Measurements from ENCODE around the gene ZC3H18. TPM values are rescaled to one million over a fixed set of nuclear protein-coding genes. Genes with fewer than 3 reads are reported as not detected.

The ZC3H18 gene
- total RNA-seq, 1 experiment from 2014 or later: 57.8 TPM

DNA sequence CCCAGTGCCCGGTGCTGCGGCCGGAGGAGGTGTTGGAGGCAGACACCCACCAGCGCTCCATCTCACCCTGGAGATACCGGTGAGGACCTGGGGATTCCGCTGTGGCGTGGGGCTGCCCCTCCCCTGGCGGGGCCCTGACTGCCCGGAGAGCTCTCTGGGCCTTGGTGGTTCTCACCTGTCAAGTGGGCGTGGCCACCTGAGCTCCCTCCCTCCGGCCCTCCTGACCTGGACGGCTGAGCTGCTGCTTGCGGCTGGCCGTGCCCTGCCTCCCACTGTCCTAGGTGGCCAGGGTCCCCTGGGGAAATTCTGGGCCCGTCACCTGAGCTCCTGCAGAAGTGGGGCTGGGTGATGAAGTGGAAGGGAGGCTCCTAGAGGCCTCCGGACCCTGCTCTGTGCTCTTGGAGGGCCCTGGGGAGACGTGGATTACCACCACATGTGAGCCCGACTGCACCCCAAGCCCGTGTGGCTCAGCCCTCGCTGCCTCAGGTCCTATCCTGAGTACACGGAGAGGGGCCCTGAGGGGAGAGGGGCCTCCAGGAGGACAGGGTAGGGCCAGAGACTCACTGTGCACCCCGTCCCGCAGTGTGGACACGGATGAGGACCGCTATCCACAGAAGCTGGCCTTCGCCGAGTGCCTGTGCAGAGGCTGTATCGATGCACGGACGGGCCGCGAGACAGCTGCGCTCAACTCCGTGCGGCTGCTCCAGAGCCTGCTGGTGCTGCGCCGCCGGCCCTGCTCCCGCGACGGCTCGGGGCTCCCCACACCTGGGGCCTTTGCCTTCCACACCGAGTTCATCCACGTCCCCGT, 69.2 kb downstream of the ZC3H18 start:
- no peak overlapping the region for H2AFZ ChIP-seq (ENCODE audit: low read depth, low read length, poor library complexity, severe bottlenecking)
- peak; percentile 65 for ATAC-seq

DNA sequence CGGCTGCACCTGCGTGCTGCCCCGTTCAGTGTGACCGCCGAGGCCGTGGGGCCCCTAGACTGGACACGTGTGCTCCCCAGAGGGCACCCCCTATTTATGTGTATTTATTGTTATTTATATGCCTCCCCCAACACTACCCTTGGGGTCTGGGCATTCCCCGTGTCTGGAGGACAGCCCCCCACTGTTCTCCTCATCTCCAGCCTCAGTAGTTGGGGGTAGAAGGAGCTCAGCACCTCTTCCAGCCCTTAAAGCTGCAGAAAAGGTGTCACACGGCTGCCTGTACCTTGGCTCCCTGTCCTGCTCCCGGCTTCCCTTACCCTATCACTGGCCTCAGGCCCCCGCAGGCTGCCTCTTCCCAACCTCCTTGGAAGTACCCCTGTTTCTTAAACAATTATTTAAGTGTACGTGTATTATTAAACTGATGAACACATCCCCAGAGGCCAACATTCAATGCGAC, 69.9 kb downstream of the ZC3H18 start:
- ATAC-seq: no peak
- Histone ChIP-seq H3K79me2 (ENCODE audit: insufficient read depth, low read length) (no peaks in the 10 kb centered on the region), H2AFZ (ENCODE audit: low read depth, low read length, poor library complexity, severe bottlenecking) (no peak overlapping the region), H3K9ac (ENCODE audit: low read length) (no peak overlapping the region), H3K27ac (ENCODE audit: low read depth, low read length) (no peak overlapping the region; the same call in 1 of the 2 replicates), H4K20me1 (ENCODE audit: insufficient read depth) (no peaks in the 10 kb centered on the region), H3K4me1 (ENCODE audit: control insufficient read depth in 1 of 2, insufficient read depth in 2 of 2, low read length in 2 of 2) (peaks cover 7 to 38% of the 10 kb centered on the region in 2 experiments; a peak in 2 of 4 replicates), H3K36me3 (ENCODE audit: control insufficient read depth in 1 of 2, insufficient read depth in 2 of 2, low read length in 2 of 2) (peaks cover 0 to 2% of the 10 kb centered on the region in 2 experiments; a peak in 1 of 4 replicates), H3K4me2 (ENCODE audit: low read length) (no peak overlapping the region), H3K9me2 (ENCODE audit: insufficient read depth) (no peaks in the 10 kb centered on the region), H3K4me3 (replicated peaks in 1 of 2; ENCODE audit: low read depth in 1 of 2, low read length in 2 of 2) (no peak overlapping the region), H3K27me3 (ENCODE audit: insufficient read depth, low read length) (no peaks in the 10 kb centered on the region), H3K9me3 (ENCODE audit: control insufficient read depth in 1 of 2, insufficient read depth in 1 of 2, low read depth in 1 of 2, low read length in 2 of 2) (no peaks in the 10 kb centered on the region)
- 0 out of 2 replicates have a peak, but pooled peaks have one; percentile 28 for TF ChIP-seq POLR2AphosphoS5 (IDR thresholded peaks at IDR 0.05; ENCODE audit: low read depth, low read length)
- no peak for TF ChIP-seq ZFX (IDR thresholded peaks at IDR 0.05)
- no peak for TF ChIP-seq YY1 (IDR thresholded peaks at IDR 0.05; ENCODE audit: extremely low read depth, insufficient replicate concordance, low read depth, low read length)
- no peak for TF ChIP-seq TCF7L2 (IDR thresholded peaks at IDR 0.05; ENCODE audit: borderline replicate concordance, extremely low read depth, insufficient read depth, insufficient read length)
- ChIA-PET POLR2A (no interaction called here), CTCF (no interaction called here), RAD21 (ENCODE audit: low non-redundant PET in 1 of 2, low total read pairs in 2 of 2, uncharacterized antibody in 2 of 2, unreplicated experiment in 2 of 2) (no interaction called here)
- no TSS peak for BruUV-seq (replicated peaks)
- no peak for DNase-seq (ENCODE audit: low read depth, low spot score)
- intact Hi-C loops (cut with micrococcal nuclease): no loop called here

More for the DNA sequence above, 69.2 kb downstream of the ZC3H18 start:
- no peaks in the 10 kb centered on the region for H3K79me2 ChIP-seq (ENCODE audit: insufficient read depth, low read length)
- no peaks in the 10 kb centered on the region for H4K20me1 ChIP-seq (ENCODE audit: insufficient read depth)
- no peaks in the 10 kb centered on the region for H3K9me2 ChIP-seq (ENCODE audit: insufficient read depth)
- H3K27me3 ChIP-seq (ENCODE audit: insufficient read depth, low read length): no peaks in the 10 kb centered on the region
- no TSS peak for BruUV-seq (replicated peaks)
- no peak overlapping the region for H3K4me3 ChIP-seq (replicated peaks in 1 of 2; ENCODE audit: low read depth in 1 of 2, low read length in 2 of 2)
- TF ChIP-seq SIN3A (IDR thresholded peaks at IDR 0.05; ENCODE audit: low read depth) (no peak), POLR2A (IDR thresholded peaks at IDR 0.05; ENCODE audit: borderline replicate concordance, extremely low read depth, insufficient read depth, insufficient read length) (no peak), EZH2phosphoT487 (IDR thresholded peaks at IDR 0.05; ENCODE audit: borderline replicate concordance) (no peak)
- H3K4me1 ChIP-seq (ENCODE audit: control insufficient read depth in 1 of 2, insufficient read depth in 2 of 2, low read length in 2 of 2): peaks cover 7 to 44% of the 10 kb centered on the region in 2 experiments; a peak in 2 of 4 replicates
- H3K9ac ChIP-seq (ENCODE audit: low read length): no peak overlapping the region
- POLR2A ChIA-PET: no interaction called here
- no peak overlapping the region; the same call in 1 of the 2 replicates for H3K4me2 ChIP-seq (ENCODE audit: low read length)
- H3K27ac ChIP-seq (ENCODE audit: low read depth, low read length): no peak overlapping the region; the same call in 1 of the 2 replicates
- intact Hi-C loops (cut with micrococcal nuclease): no loop called here
- H3K9me3 ChIP-seq (ENCODE audit: control insufficient read depth in 1 of 2, insufficient read depth in 1 of 2, low read depth in 1 of 2, low read length in 2 of 2): no peaks in the 10 kb centered on the region
- H3K36me3 ChIP-seq (ENCODE audit: control insufficient read depth in 1 of 2, insufficient read depth in 2 of 2, low read length in 2 of 2): peaks cover 0 to 2% of the 10 kb centered on the region in 2 experiments; a peak in 1 of 4 replicates
- CTCF ChIA-PET: interaction anchor here (2.2 kb wide), 1 partner anchor 10 kb away, joined by 8 read pairs; no protein-coding TSS in a partner anchor
- DNase-seq (ENCODE audit: low read depth, low spot score): no peak
- RAD21 ChIA-PET (ENCODE audit: low non-redundant PET in 1 of 2, low total read pairs in 2 of 2, uncharacterized antibody in 2 of 2, unreplicated experiment in 2 of 2): no interaction called here
